ENCODE results near the gene LTA4H. TPM values are rescaled to one million over a fixed set of nuclear protein-coding genes. Genes with fewer than 3 reads are reported as not detected.

LTA4H gene
- total RNA-seq, 1 experiment from 2014 or later = 51.8 TPM

DNA sequence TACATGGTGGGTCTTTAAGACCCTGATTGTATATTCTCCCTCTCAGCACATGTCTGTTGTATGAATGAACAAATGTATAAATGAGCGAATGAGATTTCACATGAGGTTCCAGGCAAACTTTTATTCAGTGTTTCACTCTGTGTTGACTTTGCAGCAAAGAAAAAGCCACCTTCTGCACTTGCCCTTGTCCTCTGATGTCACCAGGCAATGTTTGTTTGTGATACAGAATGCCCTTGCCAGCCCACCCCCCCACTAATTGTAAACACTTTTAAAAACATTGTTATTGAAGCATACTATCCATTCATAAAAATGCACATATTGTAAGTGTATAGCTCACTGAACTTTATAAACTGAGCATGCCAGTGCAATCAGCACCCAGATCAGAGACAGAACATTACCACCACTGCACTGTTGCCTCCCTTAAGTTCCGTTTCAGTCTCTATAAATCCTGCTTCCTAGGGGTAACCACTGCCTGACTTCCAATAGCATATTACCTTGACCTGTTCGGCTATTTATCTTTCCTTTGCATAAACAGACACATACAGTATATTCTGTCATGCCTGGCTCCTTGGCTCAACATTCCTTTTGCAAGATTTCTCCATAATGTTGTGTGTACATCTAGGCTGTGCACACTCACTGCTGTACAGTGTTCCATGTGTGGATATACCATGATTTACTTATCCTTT is 11.3 kb upstream of the LTA4H start:
- no peak overlapping the region for H3K27ac ChIP-seq (ENCODE audit: low read depth, low read length, poor library complexity, severe bottlenecking)
- ChIA-PET POLR2A (ENCODE audit: low non-redundant PET) (no interaction called here), CTCF (no interaction called here)
- no peaks in the 10 kb centered on the region for H3K4me1 ChIP-seq (ENCODE audit: insufficient read depth, low read length, poor library complexity, severe bottlenecking)
- no peaks in the 10 kb centered on the region for H3K9me3 ChIP-seq (ENCODE audit: low read depth, low read length, poor library complexity, severe bottlenecking)
- no peaks in the 10 kb centered on the region for H3K36me3 ChIP-seq (ENCODE audit: insufficient read depth, low read length, poor library complexity, severe bottlenecking)
- TF ChIP-seq, protein P1, sequence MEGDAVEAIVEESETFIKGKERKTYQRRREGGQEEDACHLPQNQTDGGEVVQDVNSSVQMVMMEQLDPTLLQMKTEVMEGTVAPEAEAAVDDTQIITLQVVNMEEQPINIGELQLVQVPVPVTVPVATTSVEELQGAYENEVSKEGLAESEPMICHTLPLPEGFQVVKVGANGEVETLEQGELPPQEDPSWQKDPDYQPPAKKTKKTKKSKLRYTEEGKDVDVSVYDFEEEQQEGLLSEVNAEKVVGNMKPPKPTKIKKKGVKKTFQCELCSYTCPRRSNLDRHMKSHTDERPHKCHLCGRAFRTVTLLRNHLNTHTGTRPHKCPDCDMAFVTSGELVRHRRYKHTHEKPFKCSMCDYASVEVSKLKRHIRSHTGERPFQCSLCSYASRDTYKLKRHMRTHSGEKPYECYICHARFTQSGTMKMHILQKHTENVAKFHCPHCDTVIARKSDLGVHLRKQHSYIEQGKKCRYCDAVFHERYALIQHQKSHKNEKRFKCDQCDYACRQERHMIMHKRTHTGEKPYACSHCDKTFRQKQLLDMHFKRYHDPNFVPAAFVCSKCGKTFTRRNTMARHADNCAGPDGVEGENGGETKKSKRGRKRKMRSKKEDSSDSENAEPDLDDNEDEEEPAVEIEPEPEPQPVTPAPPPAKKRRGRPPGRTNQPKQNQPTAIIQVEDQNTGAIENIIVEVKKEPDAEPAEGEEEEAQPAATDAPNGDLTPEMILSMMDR (conservative IDR thresholded peaks at IDR 0.05; ENCODE audit: low read depth, low read length) = no peak
- no peak for TF ChIP-seq EZH2 (IDR thresholded peaks at IDR 0.05; ENCODE audit: borderline replicate concordance, low read depth, low read length, poor library complexity, severe bottlenecking)
- intact Hi-C loops (cut with micrococcal nuclease; ENCODE audit: unreplicated experiment) = no loop called here
- no peak overlapping the region for H3K4me3 ChIP-seq (ENCODE audit: low read depth, low read length, poor library complexity, severe bottlenecking)
- H3K27me3 ChIP-seq (replicated peaks; ENCODE audit: insufficient read depth, low read depth, low read length, poor library complexity) = no peaks in the 10 kb centered on the region
- DNase-seq (ENCODE audit: low spot score) = no peak
- BruUV-seq (replicated peaks) = no TSS peak

DNA sequence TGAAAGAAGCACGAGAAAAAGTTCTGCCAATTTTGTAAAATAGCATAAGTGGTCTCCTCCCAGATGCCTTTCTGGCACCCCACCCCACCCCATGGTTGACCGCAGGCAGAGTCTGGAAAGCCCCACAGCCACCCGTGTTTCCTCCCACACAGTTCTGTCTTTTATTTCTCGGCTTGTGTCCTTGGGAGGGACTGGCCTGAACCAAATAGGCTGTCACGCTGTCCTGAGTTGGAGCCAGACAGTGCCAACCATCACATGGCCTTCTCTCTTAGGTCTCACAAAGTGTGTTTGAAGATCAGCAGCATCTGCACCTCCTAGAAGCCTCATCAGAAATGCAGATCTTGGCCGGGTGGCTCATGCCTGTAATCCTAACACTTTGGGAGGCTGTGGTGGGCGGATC is 10.2 kb upstream of the LTA4H start:
- no TSS peak for BruUV-seq (replicated peaks)

GRCh38 chr12:96044943-96045290 is 9.5 kb upstream of the LTA4H start:
- no peak overlapping the region for H3K27ac ChIP-seq (ENCODE audit: low read depth, low read length, poor library complexity, severe bottlenecking)
- H3K36me3 ChIP-seq (ENCODE audit: insufficient read depth, low read length, poor library complexity, severe bottlenecking) = no peaks in the 10 kb centered on the region
- BruUV-seq (replicated peaks) = no TSS peak
- H3K4me3 ChIP-seq (ENCODE audit: low read depth, low read length, poor library complexity, severe bottlenecking) = no peak overlapping the region
- H3K27me3 ChIP-seq (replicated peaks; ENCODE audit: insufficient read depth, low read depth, low read length, poor library complexity) = no peaks in the 10 kb centered on the region
- TF ChIP-seq EZH2 (IDR thresholded peaks at IDR 0.05; ENCODE audit: borderline replicate concordance, low read depth, low read length, poor library complexity, severe bottlenecking) = no peak
- TF ChIP-seq, protein P1 (conservative IDR thresholded peaks at IDR 0.05; ENCODE audit: low read depth, low read length) = no peak
- no peak for DNase-seq (ENCODE audit: low spot score)
- CTCF ChIA-PET = no interaction called here
- intact Hi-C loops (cut with micrococcal nuclease; ENCODE audit: unreplicated experiment) = no loop called here
- POLR2A ChIA-PET (ENCODE audit: low non-redundant PET) = no interaction called here
- H3K9me3 ChIP-seq (ENCODE audit: low read depth, low read length, poor library complexity, severe bottlenecking) = no peaks in the 10 kb centered on the region
- H3K4me1 ChIP-seq (ENCODE audit: insufficient read depth, low read length, poor library complexity, severe bottlenecking) = no peaks in the 10 kb centered on the region

More for the DNA sequence above, 10.2 kb upstream of the LTA4H start:
- H3K4me1 ChIP-seq (ENCODE audit: insufficient read depth, low read length, poor library complexity, severe bottlenecking) = no peaks in the 10 kb centered on the region
- POLR2A ChIA-PET (ENCODE audit: low non-redundant PET) = no interaction called here
- H3K4me3 ChIP-seq (ENCODE audit: low read depth, low read length, poor library complexity, severe bottlenecking) = no peak overlapping the region
- intact Hi-C loops (cut with micrococcal nuclease; ENCODE audit: unreplicated experiment) = no loop called here
- no peaks in the 10 kb centered on the region for H3K27me3 ChIP-seq (replicated peaks; ENCODE audit: insufficient read depth, low read depth, low read length, poor library complexity)
- no peak overlapping the region for H3K27ac ChIP-seq (ENCODE audit: low read depth, low read length, poor library complexity, severe bottlenecking)
- H3K36me3 ChIP-seq (ENCODE audit: insufficient read depth, low read length, poor library complexity, severe bottlenecking) = no peaks in the 10 kb centered on the region
- DNase-seq (ENCODE audit: low spot score) = no peak
- no peak for TF ChIP-seq EZH2 (IDR thresholded peaks at IDR 0.05; ENCODE audit: borderline replicate concordance, low read depth, low read length, poor library complexity, severe bottlenecking)
- TF ChIP-seq, protein P1 (conservative IDR thresholded peaks at IDR 0.05; ENCODE audit: low read depth, low read length) = no peak
- no peaks in the 10 kb centered on the region for H3K9me3 ChIP-seq (ENCODE audit: low read depth, low read length, poor library complexity, severe bottlenecking)
- CTCF ChIA-PET = no interaction called here

Measured in A673 (cell line).